SIG-M5 treated with dmso at 0.1 percent for 504 hours (cell line): Measurements from ENCODE around the gene PASK.

Experiments used
- DNase-seq: peaks from one replicate; lab custom pipeline; 2025; ENCODE audit not compliant: unreplicated experiment; lab: John Stamatoyannopoulos, UW

Gene PASK

GRCh38 chr2:241182126-241182525, 32.9 kb upstream of the PASK start:
- no peak for DNase-seq

GRCh38 chr2:241180495-241180894, 31.2 kb upstream of the PASK start:
- DNase-seq: no peak

- no peak for DNase-seq
Observed at GRCh38 chr2:241179899-241180298, 30.6 kb upstream of the PASK start.

GRCh38 chr2:241178961-241179360, 29.7 kb upstream of the PASK start:
- no peak for DNase-seq

- no peak for DNase-seq
Observed at GRCh38 chr2:241177526-241178334, 28.5 kb upstream of the PASK start.

- DNase-seq: no peak
Observed at GRCh38 chr2:241173557-241173956, 24.3 kb upstream of the PASK start.

GRCh38 chr2:241168366-241168765, 19.1 kb upstream of the PASK start:
- no peak for DNase-seq

- DNase-seq: no peak
Observed at GRCh38 chr2:241163601-241164118, 14.4 kb upstream of the PASK start.

- no peak for DNase-seq
Observed at GRCh38 chr2:241161646-241162281, 12.5 kb upstream of the PASK start.

GRCh38 chr2:241160318-241160717, 11.0 kb upstream of the PASK start:
- no peak for DNase-seq

- DNase-seq: no peak
Observed at GRCh38 chr2:241159116-241159515, 9.8 kb upstream of the PASK start.

- no peak for DNase-seq
Observed at GRCh38 chr2:241158546-241158900, 9.3 kb upstream of the PASK start.

- DNase-seq: no peak
Observed at GRCh38 chr2:241157841-241158545, 8.7 kb upstream of the PASK start.

GRCh38 chr2:241156971-241157441, 7.7 kb upstream of the PASK start:
- DNase-seq: peak; percentile 72

- DNase-seq: no peak
Observed at GRCh38 chr2:241155936-241156335, 6.7 kb upstream of the PASK start.

GRCh38 chr2:241154915-241155314, 5.6 kb upstream of the PASK start:
- no peak for DNase-seq

- no peak for DNase-seq
Observed at GRCh38 chr2:241153616-241154015, 4.3 kb upstream of the PASK start.

- no peak for DNase-seq
Observed at GRCh38 chr2:241151934-241152660, 2.8 kb upstream of the PASK start.

GRCh38 chr2:241150660-241151530, 1.6 kb upstream of the PASK start:
- DNase-seq: no peak
